ENCODE results near the gene MCHR2.
"Not testable (repeated sequence)": the region's sequence is repeated elsewhere in the genome, so short reads cannot be mapped to it uniquely, and the experiment has no call there.

MCHR2 gene, protein sequence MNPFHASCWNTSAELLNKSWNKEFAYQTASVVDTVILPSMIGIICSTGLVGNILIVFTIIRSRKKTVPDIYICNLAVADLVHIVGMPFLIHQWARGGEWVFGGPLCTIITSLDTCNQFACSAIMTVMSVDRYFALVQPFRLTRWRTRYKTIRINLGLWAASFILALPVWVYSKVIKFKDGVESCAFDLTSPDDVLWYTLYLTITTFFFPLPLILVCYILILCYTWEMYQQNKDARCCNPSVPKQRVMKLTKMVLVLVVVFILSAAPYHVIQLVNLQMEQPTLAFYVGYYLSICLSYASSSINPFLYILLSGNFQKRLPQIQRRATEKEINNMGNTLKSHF

DNA sequence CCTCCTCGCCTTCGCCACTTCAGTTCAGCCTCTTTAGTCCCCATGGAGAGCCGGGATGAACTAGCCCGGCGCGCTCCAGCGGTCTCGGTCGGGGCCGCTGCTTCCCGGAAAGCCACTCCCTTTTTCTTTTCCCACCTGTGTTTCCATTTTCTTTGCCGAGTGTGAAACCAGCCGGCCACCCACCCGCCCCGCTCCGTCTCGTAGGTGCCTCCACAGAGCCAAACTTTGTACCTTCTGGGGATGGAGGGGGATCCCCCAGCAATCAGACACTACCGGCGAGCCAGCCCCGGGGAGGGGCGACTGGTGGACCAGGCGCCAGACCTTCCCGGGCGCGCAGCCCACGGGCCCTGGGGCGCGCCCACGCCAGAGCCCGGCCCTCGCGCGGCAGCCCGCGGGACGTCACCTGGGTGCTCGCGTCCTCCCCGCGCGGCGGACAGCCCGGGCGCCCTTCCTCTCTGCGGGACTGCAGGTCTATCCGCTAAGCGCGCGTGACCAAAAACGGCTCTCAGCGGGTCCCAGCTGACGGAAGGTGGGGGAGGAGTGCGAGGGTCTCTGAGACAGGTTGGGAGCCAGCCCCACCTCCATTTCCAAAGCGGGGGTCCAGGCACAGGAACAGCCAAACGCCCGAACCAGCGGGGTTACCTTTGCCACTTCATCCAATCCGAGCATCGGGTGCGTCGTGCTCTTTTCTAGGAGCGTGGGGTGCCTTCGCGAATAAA, at the start of gene MCHR2:
Gene MCHR2 (minus strand): TSS at position 691 of the 719 bp plus-strand sequence. CDS start 38,076 bp downstream, outside the sequence.
- DNase-seq (ENCODE audit: low read depth), result no peak

DNA sequence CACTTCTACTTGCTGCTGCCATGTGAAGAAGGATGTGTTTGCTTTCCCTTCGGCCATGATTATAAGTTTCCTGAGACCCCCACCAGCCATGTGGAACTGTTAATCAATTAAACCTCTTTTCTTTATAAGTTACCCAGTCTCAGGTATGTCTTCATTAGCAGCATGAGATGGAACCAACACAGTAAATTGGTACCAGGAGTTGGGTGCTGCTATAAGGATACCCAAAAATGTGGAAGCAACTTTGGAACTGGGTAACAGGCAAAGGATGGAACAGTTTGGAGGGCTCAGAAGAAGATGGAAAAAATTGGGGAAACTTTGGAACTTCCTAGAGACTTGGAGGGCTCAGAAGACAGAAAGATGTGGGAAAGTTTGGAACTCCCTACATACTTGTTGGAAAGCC, 44.5 kb upstream of the MCHR2 start:
- not testable (repeated sequence) for DNase-seq (ENCODE audit: low read depth)

DNA sequence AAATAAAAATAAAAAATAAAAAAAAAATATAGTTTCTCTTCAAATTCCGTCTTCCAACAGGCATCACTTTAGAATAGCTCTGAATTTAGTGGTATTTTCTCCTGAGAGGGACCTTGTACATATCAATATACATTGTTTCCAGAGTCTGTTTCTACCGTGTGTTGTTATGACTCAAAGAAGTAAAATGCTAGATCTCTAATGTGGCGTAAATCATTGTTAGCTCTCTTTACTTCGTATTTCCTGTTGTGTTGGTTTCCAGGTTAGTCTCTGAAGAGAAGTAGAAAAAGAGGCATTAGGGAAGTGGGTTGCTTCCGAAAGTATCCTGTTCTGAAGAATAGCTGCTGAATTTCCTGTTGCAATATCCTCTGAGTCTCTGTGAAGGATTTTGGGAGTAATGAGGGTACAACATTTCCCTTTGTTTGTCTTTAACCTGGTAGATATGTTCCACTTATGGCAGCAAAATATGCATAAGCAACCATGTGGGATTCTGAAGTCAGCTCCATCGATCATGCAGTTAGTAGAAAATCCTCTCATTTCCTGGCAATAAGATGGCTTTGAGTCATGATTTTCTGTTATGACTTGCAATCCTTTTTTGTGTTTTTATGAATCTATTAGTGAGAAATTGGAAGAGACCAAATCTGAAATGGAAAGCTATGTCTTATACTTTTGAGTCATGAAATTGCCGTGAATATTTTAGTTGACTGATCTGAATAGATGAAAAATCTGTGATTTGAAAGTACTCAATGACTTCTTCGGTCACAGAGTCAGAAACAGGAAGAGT, 42.0 kb upstream of the MCHR2 start:
- DNase-seq (ENCODE audit: low read depth), result no peak

DNA sequence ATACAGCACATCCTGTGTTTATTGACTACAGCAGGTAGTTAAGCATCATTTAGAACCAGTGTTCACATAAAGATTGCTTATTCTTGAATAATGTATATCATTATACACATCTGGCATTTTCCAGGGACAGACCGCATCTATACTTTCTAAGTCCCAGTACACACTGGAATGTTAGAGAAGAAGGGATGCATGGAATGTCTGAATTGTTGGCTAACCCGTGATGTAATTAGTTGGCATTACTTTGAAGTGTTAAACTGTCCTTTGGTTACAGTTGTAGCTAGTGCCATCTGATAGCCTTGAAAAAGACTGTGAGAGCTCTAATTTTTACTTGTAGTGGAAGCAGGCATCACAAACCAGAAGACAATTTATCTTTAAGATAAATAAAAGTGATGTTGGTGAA, 29.8 kb upstream of the MCHR2 start:
- no peak for DNase-seq (ENCODE audit: low read depth)

DNA sequence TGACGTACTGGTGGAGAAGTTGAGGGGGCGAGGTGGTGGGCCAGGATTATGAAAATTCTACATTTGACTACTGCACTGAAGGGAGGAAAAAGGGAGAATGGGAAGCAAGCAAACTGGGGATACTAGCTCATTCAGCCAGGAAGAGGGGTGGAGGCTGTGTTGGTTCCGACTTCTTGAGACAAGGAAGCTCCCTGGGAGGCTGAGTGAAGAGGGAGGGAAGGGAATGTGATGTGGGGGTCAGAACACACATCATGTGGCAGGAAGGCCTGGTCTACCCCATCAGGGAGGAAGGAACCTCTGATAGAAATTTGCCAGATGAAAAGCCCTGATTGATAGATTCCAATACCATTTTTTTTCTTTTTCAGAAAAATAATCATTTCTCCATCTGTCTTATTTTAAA, 28.8 kb upstream of the MCHR2 start:
- DNase-seq (ENCODE audit: low read depth), result no peak

DNA sequence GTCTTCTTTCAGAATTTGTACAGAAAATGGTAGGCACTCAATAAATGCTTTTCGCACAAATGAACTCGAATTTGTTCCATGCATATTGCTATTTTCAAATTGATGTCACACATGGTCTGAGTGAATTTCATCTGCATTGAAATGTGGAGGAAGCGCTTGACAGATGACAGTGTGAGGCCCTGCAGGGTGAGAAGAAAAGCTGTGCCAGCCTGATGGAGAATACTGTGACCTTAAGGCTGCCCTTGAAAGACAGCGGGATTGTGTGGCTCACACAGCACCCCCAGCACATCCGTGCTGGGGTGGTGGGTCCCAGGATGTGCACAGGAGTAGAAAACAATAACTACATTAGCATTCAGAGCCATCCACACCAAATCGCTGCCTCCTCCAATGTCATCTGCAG, 14.8 kb upstream of the MCHR2 start:
- DNase-seq (ENCODE audit: low read depth), result no peak

DNA sequence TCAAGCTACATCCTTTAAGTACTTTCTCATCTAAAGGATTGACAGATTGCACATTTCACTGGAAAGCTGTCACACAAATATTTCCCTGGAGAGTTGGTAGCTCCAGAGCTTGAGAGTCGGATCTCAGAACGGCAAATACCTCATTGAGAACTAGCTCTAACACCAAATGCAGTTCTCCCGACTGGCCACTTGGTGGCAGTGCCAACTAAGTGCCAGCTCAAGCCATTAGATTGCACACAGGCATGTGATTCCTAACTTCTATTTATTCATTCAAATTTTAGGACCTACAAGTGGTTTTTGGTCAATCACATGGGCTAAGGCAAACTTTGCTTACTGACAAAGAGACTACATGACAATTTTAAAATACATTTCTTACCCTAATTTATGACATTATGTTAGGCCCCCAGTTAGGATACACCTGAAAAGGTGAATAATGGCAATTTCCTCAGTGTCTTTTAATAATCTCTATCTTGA, 7.9 kb upstream of the MCHR2 start:
- peak; percentile 14 for DNase-seq (ENCODE audit: low read depth)

DNA sequence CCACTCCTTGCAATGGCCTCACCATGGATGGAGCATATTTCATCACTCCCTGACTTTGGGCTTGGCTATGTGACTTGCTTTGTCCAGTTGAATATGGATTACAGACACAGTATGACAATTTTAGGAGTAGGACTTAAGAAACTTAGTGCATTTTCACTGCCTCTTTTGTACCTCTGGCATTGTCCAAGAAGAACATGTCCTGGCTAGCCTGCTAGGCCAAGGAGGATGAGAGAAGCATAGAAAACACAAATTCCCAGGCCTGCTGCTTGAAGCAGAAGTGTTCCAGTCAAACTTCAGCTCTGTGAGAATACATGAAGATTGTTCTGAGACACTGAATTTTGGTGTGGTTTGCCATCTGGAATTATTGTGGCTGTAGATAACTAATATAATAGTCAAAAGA, 3.1 kb upstream of the MCHR2 start:
- DNase-seq (ENCODE audit: low read depth), result no peak

DNA sequence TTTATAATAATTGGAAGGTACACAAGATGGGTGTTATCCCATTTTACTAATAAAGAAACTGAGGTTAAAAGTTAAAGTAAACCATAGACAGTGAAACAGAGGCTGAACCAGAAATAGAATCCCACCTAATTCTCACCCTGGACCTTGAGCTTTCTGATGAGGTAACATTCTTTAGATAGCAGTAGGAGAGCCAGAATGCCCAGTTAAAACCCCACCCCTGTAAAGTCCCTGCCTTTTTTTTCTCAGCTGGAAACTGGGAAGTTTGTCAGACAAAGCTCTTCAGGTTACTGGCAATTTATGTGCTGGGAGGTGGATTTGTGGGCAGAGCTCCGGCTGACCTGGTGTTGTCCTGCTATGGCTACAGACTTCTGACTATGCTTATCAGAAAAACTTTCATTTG, 1.9 kb upstream of the MCHR2 start:
- DNase-seq (ENCODE audit: low read depth), result no peak

DNA sequence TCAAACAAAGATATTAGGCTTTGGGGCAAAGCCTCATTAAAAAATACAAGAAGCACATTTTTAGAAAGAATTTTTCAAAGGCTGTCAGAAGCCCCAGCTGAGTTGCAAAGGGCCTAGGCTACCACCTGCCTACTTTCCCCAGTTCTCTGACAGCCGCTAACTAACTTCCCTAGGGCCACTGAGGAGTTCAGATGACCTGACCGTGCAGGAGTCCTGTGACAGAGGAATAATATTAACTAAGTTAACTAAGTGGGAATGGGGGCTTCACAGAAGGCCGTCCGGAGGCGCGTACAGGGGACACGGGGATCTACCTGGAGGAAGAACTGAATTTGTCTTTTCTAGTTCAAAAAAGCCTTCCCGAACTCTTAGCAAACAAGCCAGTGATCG, 884 bp downstream of the MCHR2 start:
- DNase-seq (ENCODE audit: low read depth), result no peak

DNA sequence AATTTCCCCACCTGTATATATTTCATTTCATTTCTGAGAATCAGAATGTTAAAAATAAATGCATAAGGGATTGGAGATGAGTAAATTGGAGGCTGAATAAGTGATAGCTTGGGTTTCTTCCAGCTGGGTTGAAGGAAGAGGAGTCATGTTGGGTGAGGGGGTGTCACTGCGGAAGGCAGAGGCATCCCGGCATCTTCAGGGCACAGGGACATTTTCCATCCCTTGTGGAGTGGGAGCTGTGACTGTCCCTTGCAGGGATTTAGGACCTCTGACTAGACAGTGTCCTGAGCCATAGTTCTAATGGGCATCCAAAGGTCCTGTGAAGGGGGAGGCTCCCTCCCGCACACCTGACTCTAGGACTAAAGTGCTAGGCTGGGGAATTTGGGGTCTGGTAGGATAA, 2.1 kb downstream of the MCHR2 start:
- DNase-seq (ENCODE audit: low read depth), result no peak

DNA sequence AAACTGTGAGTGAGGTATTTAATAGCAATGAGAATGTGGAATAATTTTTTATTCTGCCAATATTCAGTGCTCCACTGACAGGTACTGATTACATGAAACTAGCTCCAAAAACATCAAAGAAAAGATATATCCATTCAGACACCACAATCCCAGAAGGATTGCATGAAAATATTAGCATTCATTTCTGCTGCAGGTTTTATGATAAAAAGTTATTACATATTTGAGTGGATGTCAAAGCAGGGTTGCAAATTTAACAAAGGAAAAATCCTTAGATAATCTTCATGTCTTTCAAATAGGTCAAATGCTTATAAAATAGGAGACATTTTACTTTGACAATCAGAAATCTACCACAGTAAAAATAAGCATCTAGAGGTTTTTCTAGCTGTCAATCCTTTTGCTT, 13.3 kb downstream of the MCHR2 start:
- DNase-seq (ENCODE audit: low read depth), result no peak

DNA sequence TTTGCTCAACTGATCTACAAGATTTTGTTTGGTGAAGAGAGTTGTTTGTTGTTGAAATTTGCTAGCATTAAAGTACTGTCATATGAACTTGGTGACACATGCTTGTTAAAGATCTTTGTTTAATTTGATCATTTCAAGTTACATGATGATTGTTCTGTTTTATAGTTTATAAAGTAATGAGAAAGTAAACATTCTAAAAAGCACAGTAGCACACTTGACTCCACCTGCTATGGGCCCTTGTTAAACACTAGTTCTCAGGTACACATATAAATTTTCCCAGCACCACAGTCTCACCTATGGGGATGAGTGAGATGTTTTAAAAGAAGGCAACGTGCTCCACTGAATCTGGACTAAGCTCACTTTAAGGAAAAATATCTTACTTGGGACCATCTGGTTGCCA, 14.1 kb downstream of the MCHR2 start:
- DNase-seq (ENCODE audit: low read depth), result no peak

DNA sequence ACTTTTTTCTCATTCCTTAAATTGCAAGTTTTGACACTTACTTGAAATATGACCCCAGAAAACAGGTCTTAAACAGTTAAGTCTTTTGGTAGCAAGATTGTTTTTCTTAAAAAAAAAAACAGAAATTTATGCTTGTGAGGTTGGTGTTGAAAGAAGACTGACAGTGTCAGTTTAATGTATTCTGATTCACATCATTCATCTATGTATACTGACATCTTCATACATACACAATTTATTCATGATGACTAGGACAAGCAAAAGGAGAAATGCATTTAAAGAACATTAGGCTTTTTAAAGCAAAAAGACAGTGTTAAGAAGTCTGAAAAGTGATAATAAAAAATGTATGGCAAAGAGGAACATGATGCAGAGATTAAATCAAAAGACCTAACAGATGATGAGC, 27.0 kb downstream of the MCHR2 start:
- DNase-seq (ENCODE audit: low read depth), result no peak

DNA sequence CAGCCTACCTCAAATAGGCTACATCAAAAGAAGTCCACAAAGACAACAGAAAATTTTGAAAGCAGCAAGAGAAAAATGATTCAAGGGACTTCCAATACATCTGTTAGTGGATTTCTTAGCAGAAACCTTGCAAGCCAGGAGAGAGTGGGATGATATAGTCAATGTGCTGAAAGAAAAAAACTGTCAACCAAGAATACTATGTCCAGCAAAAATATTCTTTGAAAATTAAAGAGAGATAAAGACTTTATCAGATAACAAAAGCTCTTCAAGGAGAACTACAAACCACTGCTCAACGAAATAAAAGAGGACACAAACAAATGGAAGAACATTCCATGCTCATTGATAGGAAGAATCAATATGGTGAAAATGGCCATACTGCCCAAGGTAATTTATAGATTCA, 34.0 kb downstream of the MCHR2 start:
- no peak for DNase-seq (ENCODE audit: low read depth)

DNA sequence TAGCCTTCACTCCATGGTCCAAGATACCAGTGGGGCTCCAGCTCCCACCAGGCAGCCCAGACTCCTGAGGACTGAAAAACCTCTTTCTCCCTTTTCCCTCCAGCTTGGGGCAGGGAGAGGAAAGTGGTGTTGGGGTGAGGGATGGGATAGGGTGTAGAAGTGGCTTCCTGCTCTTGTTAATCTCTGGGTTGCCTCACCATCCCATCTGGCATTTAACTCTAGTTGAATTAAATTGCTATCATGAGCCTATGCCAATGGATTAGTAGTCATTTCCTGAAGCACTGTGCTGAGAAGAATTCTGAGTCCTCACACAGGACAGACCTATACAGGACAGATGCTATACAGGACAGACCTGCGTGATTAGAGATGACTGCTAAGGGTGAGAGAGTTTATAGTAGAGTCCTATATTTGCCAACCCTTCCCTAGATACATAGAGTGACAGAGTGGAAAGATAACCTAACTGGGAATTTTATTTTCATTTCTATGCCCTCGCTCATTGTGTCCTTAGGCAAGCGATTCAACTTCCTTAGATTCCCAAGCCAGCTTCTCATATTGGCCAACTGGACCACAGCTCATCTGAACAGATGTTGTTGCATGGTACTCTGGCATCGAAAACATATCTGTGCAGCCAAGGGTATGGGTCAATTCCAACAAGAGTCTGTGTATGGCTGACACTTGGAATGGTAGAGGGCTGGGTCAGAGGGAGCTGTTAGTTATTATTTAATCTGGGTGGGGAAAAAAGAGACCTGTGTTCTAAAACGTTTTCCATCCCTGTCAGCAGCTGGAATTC, 42.8 kb downstream of the MCHR2 start:
- no peak for DNase-seq (ENCODE audit: low read depth)

DNA sequence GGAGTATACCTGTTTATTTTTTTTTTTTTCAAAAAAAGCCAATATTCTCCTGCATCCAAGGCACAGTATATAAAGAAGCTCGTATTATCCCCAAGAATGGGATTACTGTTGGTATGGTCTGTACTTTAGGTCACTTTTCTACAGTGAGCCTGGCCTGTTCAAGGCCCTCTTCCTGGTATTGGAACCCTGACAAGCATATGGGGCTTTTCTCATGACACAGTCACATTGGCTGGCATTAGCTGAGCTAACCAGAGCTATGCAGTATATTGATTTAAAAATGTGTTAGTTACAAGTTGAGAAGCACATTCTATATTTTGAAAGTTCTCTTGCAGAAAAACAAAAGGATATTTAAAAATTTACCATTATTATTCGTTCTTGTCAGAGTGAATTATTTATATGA, 48.0 kb downstream of the MCHR2 start:
- no peak for DNase-seq (ENCODE audit: low read depth)

DNA sequence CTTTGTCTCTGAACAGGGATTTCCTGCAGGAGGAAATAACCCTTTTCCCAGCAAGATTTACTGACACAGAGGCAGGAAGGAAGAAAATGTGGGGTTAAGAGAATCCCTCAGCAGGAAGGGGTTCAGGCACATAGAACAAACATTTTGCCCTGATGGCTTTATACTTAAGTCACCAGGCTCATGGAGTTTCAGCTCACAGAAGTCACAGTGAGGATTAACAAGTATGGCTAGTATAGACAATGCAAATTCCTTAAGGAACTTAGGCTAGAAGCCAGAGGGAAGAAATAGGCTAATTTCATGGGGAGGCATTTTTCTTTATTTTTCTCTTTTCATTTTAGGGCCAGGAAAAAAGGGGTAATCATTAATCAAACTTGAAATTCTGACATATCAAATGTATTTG, 50.2 kb downstream of the MCHR2 start:
- no peak for DNase-seq (ENCODE audit: low read depth)

DNA sequence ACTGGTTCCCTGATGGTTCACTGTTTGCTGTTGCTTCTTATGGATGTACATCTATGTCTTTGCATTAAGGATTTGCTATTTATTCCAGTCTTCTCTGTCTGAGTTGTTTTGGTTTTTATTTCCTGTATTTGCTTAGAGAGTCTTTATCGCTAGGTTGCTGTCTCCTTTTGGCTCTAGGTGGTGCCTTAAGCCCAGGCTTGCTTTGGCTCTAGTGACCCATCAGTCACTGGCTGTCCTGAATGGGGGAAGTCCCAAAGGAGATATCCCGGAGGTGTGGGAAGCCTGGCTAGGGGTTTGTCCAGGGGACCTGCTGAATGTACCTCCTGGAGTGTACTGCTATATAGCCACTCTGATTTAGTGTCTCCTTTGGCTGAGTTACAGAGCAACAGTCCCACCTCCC, 53.4 kb downstream of the MCHR2 start:
- DNase-seq (ENCODE audit: low read depth), result no peak

DNA sequence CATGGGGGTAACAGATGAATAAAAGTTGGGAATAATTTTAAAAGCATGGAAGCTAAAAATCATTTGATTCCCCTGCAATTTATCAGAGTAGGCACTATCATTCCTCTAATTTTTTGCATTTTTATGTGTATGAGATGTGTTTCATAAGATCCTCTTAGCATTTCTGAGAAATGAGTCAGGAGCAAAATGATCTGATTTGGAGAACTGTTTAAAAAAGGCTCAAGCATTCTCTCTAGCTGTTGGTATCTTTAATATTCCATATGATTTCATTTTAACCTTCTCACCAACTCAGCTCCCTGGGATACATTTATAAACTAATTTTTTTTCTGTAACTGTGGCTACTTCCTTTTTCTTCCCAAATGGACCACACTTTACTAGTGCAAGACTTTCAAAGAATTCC, 60.9 kb downstream of the MCHR2 start:
- peak; percentile 69 for DNase-seq (ENCODE audit: low read depth)

DNA sequence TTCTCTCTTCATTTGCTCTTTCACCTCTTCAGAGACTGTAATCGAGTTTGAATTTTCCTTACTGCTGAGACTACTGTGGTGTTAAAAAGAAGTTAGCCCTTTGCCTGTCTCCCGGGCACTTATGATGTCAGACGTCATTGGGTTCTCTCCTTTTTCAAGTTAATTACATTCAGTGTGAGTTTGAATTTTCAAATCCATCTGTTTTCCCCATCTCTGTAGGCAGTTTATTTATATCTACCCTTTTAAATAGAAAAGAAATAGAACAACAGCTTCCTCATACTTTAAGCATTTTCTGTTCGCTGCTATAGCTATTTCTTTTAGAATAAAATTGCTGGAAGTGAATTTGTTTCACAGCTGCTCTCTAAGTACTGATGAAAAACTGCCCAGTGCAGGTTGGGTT, 81.4 kb downstream of the MCHR2 start:
- DNase-seq (ENCODE audit: low read depth), result no peak

Data from HS-27A (cell line).